B cell (primary cell): ENCODE measurements around the gene COL5A1. TPM values are rescaled to one million over a fixed set of nuclear protein-coding genes. Genes with fewer than 3 reads are reported as not detected.

ENCODE experiments used
- ATAC-seq: fragments of 200-7000 bp; cut with Tn5 transposase; one replicate; pipeline ENCODE4 v1.10.0; 2021; ENCODE audit warnings: low read depth, mild to moderate bottlenecking, moderate number of reproducible peaks, moderate library complexity
- CTCF ChIA-PET: fragments of 350-600 bp; sonication (Branson Sonifier 250); formaldehyde crosslinking; loops from one replicate; lab custom pipeline; 2021; ENCODE audit warnings: antibody characterized with exemption, inconsistent platforms; lab: Charles Lee
- POLR2A ChIA-PET: fragments of 350-600 bp; sonication (Branson Sonifier 250); formaldehyde crosslinking; loops from one replicate; lab custom pipeline; 2021; ENCODE audit warnings: antibody characterized with exemption; lab: Charles Lee
- DNase-seq: peaks from one replicate; pipeline ENCODE4 v3.0.0; 2013
- H2AFZ ChIP-seq: 2 replicates; pipeline ENCODE4 v1.6.1; 2012; ENCODE audit warnings: mild to moderate bottlenecking, low read depth, low read length; ENCODE audit not compliant: insufficient read depth, poor library complexity, severe bottlenecking
- H3K27ac ChIP-seq, 2 donors: 1 replicate in 1 of 2; 2 replicates in 1 of 2; pipeline ENCODE4 v1.5.1; 2012 to 2013; ENCODE audit warnings: low read length in 2 of 2, mild to moderate bottlenecking in 2 of 2, moderate library complexity in 1 of 2
- H3K27me3 ChIP-seq, 4 experiments: fragments of 200-600 bp in 1 of 4; sonication (generic) in 1 of 4; replicated peaks in 1 of 4; 1 replicate in 2 of 4; 2 replicates in 2 of 4; pipeline versions ENCODE4 v1.6.1 to v1.7.0; 2013 to 2016; ENCODE audit warnings: low read length in 3 of 4, mild to moderate bottlenecking in 2 of 4, mixed read lengths in 1 of 4, moderate library complexity in 1 of 4; ENCODE audit not compliant: insufficient read depth in 4 of 4, control insufficient read depth in 3 of 4; ENCODE audit errors: control extremely low read depth in 1 of 4
- H3K36me3 ChIP-seq, 2 experiments: replicated peaks in 1 of 2; 1 replicate in 1 of 2; 2 replicates in 1 of 2; pipeline versions ENCODE4 v1.6.1 to v1.7.1; 2013; ENCODE audit warnings: low read length in 1 of 2; ENCODE audit not compliant: insufficient read depth in 2 of 2, control insufficient read depth in 1 of 2; ENCODE audit errors: control extremely low read depth in 1 of 2, extremely low read depth in 1 of 2
- H3K4me1 ChIP-seq, 2 donors: fragments of 200-600 bp in 1 of 2; sonication (generic) in 1 of 2; 1 replicate in 1 of 2; 2 replicates in 1 of 2; pipeline versions ENCODE4 v1.5.1 to v1.6.1; 2013 to 2017; ENCODE audit warnings: low read length in 2 of 2; ENCODE audit not compliant: control insufficient read depth in 2 of 2, insufficient read depth in 2 of 2
- H3K4me2 ChIP-seq: replicated peaks from 2 replicates; pipeline ENCODE3; 2012; ENCODE audit warnings: mild to moderate bottlenecking, low read depth, low read length; ENCODE audit not compliant: poor library complexity, severe bottlenecking
- H3K4me3 ChIP-seq, 5 experiments: fragments of 200-600 bp in 1 of 5; sonication (generic) in 1 of 5; 1 replicate in 3 of 5; 2 replicates in 2 of 5; pipeline versions ENCODE4 v1.5.1 to v1.7.0; 2011 to 2016; ENCODE audit warnings: low read length in 4 of 5, mild to moderate bottlenecking in 4 of 5, low read depth in 2 of 5, control low read depth in 1 of 5, moderate library complexity in 1 of 5; ENCODE audit not compliant: insufficient read depth in 1 of 5; ENCODE audit errors: control extremely low read depth in 1 of 5, extremely low read depth in 1 of 5
- H3K79me2 ChIP-seq: fragments of 200-600 bp; sonication (generic); one replicate; pipeline ENCODE4 v1.6.0; 2016; ENCODE audit warnings: low read length; ENCODE audit not compliant: control insufficient read depth, insufficient read depth
- H3K9ac ChIP-seq: fragments of 200-600 bp; sonication (generic); 2 replicates; pipeline ENCODE4 v1.6.1; 2017; ENCODE audit warnings: mild to moderate bottlenecking, low read length, moderate library complexity
- H3K9me3 ChIP-seq, 3 donors: one replicate each; pipeline versions ENCODE4 v1.6.1 to v1.7.1; 2013; ENCODE audit warnings: low read length in 2 of 3; ENCODE audit not compliant: control insufficient read depth in 2 of 3, insufficient read depth in 1 of 3; ENCODE audit errors: control extremely low read depth in 1 of 3
- H4K20me1 ChIP-seq: 2 replicates; pipeline ENCODE4 v1.6.0; 2012; ENCODE audit warnings: mild to moderate bottlenecking, low read length; ENCODE audit not compliant: insufficient read depth, control insufficient read depth, poor library complexity, severe bottlenecking
- H3K27ac Mint-ChIP-seq: one replicate; pipeline ENCODE4 v1.8.0; 2021; ENCODE audit warnings: mixed read lengths
- H3K27me3 Mint-ChIP-seq: one replicate; pipeline ENCODE4 v1.8.0; 2021; ENCODE audit warnings: mixed read lengths
- H3K4me1 Mint-ChIP-seq: one replicate; pipeline ENCODE4 v1.8.0; 2021; ENCODE audit warnings: mixed read lengths
- H3K4me3 Mint-ChIP-seq: one replicate; pipeline ENCODE4 v1.8.0; 2021; ENCODE audit warnings: mixed read lengths
- H3K9me3 Mint-ChIP-seq: one replicate; pipeline ENCODE4 v1.8.0; 2022; ENCODE audit warnings: mixed read lengths; ENCODE audit not compliant: insufficient read depth
- CTCF ChIP-seq: fragments of 200-600 bp; IDR thresholded peaks from one replicate; pipeline ENCODE4 v1.8.0; 2022; ENCODE audit warnings: antibody characterized with exemption, mild to moderate bottlenecking
- EZH2 ChIP-seq: IDR thresholded peaks from 2 replicates; pipeline ENCODE4 v1.6.1; 2012; ENCODE audit warnings: borderline replicate concordance, low read depth, mild to moderate bottlenecking, moderate library complexity, low read length; ENCODE audit not compliant: insufficient read depth, poor library complexity, severe bottlenecking
- WGBS: methylation state at CpG from one replicate; pipeline ENCODE4 v1.1.5; 2013; ENCODE audit warnings: missing lambda C conversion rate; ENCODE audit not compliant: insufficient coverage; 5-methylcytosine and 5-hydroxymethylcytosine counted together
- intact Hi-C: fragments of 100-400 bp; cut with micrococcal nuclease; formaldehyde crosslinking; loops from one replicate; pipeline ENCODE4 v1.10.0; 2022
- polyA plus RNA-seq: library from polyadenylated mRNA; depleted of rRNA; stranded (reverse); fragments of >200 nt; gene quantifications from 2 replicates; pipeline ENCODE4 v1.2.3, GENCODE V29; 2012
- total RNA-seq, 2 donors: library from RNA; stranded (reverse); fragments of 120-200 nt in 1 of 2; gene quantifications; 1 replicate in 1 of 2; 2 replicates in 1 of 2; pipeline versions ENCODE4 v1.2.3 to v1.2.4, GENCODE V29; 2013 to 2022

Gene COL5A1
- total and polyA plus RNA-seq, 2 donors (not counting 1 experiment from before 2014, with no cell fraction given): 0.06 TPM; not detected in 1

GRCh38 chr9:134775081-134775951 lies 133.7 kb downstream of the COL5A1 start:
- Mint-ChIP-seq H3K9me3 (no peaks in the 10 kb centered on the region), H3K4me1 (peaks cover 5% of the 10 kb centered on the region), H3K27ac (no peak overlapping the region), H3K27me3 (peaks cover 8% of the 10 kb centered on the region), H3K4me3 (no peak overlapping the region)
- ATAC-seq (no peak), DNase-seq (no peak)
- Histone ChIP-seq H4K20me1 (no peaks in the 10 kb centered on the region), H3K9me3 (no peaks in the 10 kb centered on the region), H3K27ac (no peak overlapping the region), H3K9ac (no peak overlapping the region), H2AFZ (no peak overlapping the region), H3K27me3 (no peaks in the 10 kb centered on the region), H3K4me2 (no peak overlapping the region), H3K4me1 (peaks cover 6 to 10% of the 10 kb centered on the region in 2 donors), H3K4me3 (no peak overlapping the region), H3K79me2 (no peaks in the 10 kb centered on the region), H3K36me3 (no peaks in the 10 kb centered on the region)
- 94% methylated on average over 29 of the region's 30 CpGs for WGBS
- CTCF ChIA-PET: no interaction called here
- TF ChIP-seq EZH2 (no peak), CTCF (no peak)
- intact Hi-C loops: no loop called here
- POLR2A ChIA-PET: no interaction called here

GRCh38 chr9:134776080-134776796 lies 134.6 kb downstream of the COL5A1 start:
- Histone ChIP-seq H2AFZ (no peak overlapping the region), H3K79me2 (no peaks in the 10 kb centered on the region), H3K4me1 (peaks cover under 1 to 4% of the 10 kb centered on the region in 2 donors), H3K4me3 (no peak overlapping the region), H3K9ac (no peak overlapping the region), H3K27ac (no peak overlapping the region), H3K36me3 (no peaks in the 10 kb centered on the region), H3K27me3 (no peaks in the 10 kb centered on the region), H3K4me2 (no peak overlapping the region), H3K9me3 (no peaks in the 10 kb centered on the region), H4K20me1 (no peaks in the 10 kb centered on the region)
- WGBS: 90% methylated on average over 6 of the region's 19 CpGs
- ChIA-PET POLR2A (no interaction called here), CTCF (no interaction called here)
- Mint-ChIP-seq H3K27me3 (peaks cover 6% of the 10 kb centered on the region), H3K4me1 (peaks cover 5% of the 10 kb centered on the region), H3K27ac (no peak overlapping the region), H3K4me3 (no peak overlapping the region), H3K9me3 (no peaks in the 10 kb centered on the region)
- intact Hi-C loops: no loop called here
- ATAC-seq (no peak), DNase-seq (no peak)
- no peak for TF ChIP-seq CTCF
